HL-60 (cell line): ENCODE data around the gene BIN1.

Experiments
- DNase-seq, 2 experiments: peaks; one replicate each; pipeline ENCODE4 v3.0.0-alpha.2; 2010 to 2020; ENCODE audit warnings: low read depth in 1 of 2, low spot score in 1 of 2
- H3K27ac ChIP-seq: fragments of 250-450 bp; sonication (Bioruptor Pico); replicated peaks from 2 replicates; pipeline ENCODE4 v1.5.1; 2020; ENCODE audit warnings: mild to moderate bottlenecking, moderate library complexity
- H3K27me3 ChIP-seq: fragments of 250-450 bp; sonication (Bioruptor Pico); 2 replicates; pipeline ENCODE4 v1.5.1; 2021; ENCODE audit warnings: mild to moderate bottlenecking, moderate library complexity; ENCODE audit not compliant: insufficient read depth, poor library complexity, severe bottlenecking
- H3K4me3 ChIP-seq: replicated peaks from 2 replicates; pipeline ENCODE4 v1.5.1; 2011; ENCODE audit warnings: mild to moderate bottlenecking, control low read depth, low read length; ENCODE audit not compliant: insufficient read depth
- GABPA ChIP-seq: IDR thresholded peaks from 2 replicates; pipeline ENCODE4 v1.6.1; 2012; ENCODE audit warnings: low read depth
- POLR2AphosphoS5 ChIP-seq: IDR thresholded peaks from 2 replicates; pipeline ENCODE4 v1.6.1; 2012; ENCODE audit warnings: low read depth
- SPI1 ChIP-seq: IDR thresholded peaks from 2 replicates; pipeline ENCODE4 v1.6.1; 2012; ENCODE audit warnings: low read depth, mild to moderate bottlenecking, borderline replicate concordance
- TF ChIP-seq, protein P1 (sequence below): IDR thresholded peaks from 2 replicates; pipeline ENCODE4 v1.6.1; 2012; ENCODE audit warnings: low read depth; ENCODE audit not compliant: insufficient replicate concordance
- TF ChIP-seq, protein P2 (sequence below): IDR thresholded peaks from one replicate; pipeline ENCODE4 v1.5.1; 2011; ENCODE audit warnings: low read length, control low read depth, inconsistent platforms; ENCODE audit not compliant: insufficient read depth

BIN1 gene

DNA sequence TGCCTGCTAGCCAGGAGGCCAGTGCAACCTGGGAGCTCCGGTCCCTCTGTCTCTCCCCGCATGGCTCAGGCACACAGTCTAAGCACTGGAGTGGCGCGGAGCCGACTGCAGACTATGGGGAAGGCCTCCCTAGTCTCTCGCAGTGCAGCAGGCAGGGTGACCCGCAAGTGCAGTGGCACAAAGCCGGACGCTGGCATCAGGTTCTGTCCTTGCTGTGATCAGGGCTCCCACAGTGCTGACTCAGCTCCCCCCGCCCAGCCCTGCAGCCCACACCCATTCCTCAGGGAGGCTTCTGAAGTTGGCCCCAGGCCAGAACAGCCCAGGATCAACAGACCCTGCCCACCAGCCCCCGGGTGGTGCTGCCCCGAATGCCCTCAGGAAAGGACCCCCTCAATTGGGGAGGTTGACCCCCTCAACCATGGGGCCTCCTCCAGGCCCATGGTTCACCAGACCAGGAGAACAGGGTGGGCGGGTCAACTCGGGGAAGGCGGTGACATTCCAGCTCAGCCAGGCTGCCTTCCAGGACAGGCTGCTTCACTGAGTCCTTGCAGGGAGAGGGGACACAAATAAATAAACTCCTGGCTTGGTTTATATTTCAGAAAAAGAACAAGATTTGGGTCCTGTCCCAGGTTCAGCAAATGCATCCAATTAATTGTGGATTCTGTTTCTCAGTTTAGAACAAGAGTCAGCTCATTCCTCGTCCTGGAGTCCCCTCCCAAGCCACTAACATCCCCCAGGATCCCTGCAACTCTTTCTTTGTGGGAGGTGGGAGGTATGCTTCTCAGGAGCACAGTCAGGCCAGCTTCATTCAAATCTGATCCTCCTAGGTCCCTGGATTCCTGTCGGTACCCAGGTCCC, 12.2 kb downstream of the BIN1 start:
- TF ChIP-seq SPI1 (no peak), POLR2AphosphoS5 (no peak), GABPA (no peak)
- TF ChIP-seq, protein P1, sequence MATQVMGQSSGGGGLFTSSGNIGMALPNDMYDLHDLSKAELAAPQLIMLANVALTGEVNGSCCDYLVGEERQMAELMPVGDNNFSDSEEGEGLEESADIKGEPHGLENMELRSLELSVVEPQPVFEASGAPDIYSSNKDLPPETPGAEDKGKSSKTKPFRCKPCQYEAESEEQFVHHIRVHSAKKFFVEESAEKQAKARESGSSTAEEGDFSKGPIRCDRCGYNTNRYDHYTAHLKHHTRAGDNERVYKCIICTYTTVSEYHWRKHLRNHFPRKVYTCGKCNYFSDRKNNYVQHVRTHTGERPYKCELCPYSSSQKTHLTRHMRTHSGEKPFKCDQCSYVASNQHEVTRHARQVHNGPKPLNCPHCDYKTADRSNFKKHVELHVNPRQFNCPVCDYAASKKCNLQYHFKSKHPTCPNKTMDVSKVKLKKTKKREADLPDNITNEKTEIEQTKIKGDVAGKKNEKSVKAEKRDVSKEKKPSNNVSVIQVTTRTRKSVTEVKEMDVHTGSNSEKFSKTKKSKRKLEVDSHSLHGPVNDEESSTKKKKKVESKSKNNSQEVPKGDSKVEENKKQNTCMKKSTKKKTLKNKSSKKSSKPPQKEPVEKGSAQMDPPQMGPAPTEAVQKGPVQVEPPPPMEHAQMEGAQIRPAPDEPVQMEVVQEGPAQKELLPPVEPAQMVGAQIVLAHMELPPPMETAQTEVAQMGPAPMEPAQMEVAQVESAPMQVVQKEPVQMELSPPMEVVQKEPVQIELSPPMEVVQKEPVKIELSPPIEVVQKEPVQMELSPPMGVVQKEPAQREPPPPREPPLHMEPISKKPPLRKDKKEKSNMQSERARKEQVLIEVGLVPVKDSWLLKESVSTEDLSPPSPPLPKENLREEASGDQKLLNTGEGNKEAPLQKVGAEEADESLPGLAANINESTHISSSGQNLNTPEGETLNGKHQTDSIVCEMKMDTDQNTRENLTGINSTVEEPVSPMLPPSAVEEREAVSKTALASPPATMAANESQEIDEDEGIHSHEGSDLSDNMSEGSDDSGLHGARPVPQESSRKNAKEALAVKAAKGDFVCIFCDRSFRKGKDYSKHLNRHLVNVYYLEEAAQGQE: no peak
- TF ChIP-seq, protein P2, sequence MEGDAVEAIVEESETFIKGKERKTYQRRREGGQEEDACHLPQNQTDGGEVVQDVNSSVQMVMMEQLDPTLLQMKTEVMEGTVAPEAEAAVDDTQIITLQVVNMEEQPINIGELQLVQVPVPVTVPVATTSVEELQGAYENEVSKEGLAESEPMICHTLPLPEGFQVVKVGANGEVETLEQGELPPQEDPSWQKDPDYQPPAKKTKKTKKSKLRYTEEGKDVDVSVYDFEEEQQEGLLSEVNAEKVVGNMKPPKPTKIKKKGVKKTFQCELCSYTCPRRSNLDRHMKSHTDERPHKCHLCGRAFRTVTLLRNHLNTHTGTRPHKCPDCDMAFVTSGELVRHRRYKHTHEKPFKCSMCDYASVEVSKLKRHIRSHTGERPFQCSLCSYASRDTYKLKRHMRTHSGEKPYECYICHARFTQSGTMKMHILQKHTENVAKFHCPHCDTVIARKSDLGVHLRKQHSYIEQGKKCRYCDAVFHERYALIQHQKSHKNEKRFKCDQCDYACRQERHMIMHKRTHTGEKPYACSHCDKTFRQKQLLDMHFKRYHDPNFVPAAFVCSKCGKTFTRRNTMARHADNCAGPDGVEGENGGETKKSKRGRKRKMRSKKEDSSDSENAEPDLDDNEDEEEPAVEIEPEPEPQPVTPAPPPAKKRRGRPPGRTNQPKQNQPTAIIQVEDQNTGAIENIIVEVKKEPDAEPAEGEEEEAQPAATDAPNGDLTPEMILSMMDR: no peak
- H3K27ac ChIP-seq: no peak overlapping the region
- DNase-seq: no peak
- H3K4me3 ChIP-seq: no peak overlapping the region
- no peaks in the 10 kb centered on the region for H3K27me3 ChIP-seq

DNA sequence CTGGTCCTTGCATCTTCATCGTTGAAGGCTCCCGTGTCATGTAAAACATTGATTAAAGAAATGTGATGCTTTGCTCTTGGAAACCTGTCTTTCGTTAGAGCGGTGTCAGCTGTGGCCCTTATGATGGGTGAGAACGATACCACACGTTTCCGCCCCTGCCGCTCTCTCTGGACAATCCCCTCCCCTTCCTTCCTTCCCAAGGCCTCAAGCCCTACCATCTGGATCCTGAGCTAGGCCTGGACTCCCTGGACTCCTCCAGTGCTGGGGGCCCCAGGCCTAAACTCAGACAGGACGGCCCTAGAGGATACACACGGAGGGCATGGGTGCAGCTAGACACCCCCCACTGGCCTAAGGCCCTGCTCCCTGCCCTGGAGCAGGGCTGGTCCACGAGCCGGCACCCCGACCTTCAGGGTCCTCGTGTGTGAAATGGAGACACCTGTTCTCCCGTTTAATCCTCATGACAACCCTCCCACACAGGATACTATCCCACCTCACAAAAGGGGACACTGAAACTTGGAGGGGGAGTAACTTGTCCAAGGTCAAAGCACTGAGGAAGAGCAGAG, 13.2 kb downstream of the BIN1 start:
- H3K27ac ChIP-seq: no peak overlapping the region
- DNase-seq: no peak
- TF ChIP-seq GABPA (no peak), POLR2AphosphoS5 (no peak)
- TF ChIP-seq, protein P2: no peak
- TF ChIP-seq, protein P1: no peak
- no peaks in the 10 kb centered on the region for H3K27me3 ChIP-seq
- H3K4me3 ChIP-seq: no peak overlapping the region

DNA sequence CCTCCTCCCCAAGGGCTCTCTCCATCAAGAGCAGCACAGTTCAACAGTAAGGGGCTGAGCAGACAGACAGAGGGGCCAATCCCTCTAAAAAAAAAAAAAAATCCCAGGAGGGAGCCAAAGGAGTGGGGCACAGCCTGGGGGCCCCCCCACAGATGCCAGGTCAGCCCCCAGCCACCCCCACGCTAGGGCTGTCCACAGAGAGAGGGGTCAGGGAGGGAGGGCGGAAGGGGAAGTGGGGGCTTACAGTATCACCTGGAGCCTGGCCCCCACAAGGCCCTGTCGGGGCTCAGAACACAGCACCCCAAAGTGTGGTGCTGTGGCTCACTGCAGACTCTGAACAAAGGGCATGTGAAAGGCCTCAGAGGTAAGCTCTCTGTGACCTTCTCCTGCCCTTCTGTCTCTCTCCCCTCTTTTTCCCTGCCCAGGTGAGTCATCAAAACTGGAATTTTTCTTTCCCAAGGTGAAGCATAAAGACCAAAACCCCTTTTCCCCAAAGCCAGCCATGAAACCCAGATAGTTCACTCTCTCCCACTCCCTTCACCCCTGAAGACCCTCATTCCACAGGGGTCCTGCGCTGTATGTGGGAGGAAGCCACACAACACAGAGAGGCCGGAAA, 13.9 kb downstream of the BIN1 start:
- Histone ChIP-seq H3K4me3 (no peak overlapping the region), H3K27me3 (no peaks in the 10 kb centered on the region), H3K27ac (no peak overlapping the region)
- no peak for TF ChIP-seq GABPA
- no peak for DNase-seq

DNA sequence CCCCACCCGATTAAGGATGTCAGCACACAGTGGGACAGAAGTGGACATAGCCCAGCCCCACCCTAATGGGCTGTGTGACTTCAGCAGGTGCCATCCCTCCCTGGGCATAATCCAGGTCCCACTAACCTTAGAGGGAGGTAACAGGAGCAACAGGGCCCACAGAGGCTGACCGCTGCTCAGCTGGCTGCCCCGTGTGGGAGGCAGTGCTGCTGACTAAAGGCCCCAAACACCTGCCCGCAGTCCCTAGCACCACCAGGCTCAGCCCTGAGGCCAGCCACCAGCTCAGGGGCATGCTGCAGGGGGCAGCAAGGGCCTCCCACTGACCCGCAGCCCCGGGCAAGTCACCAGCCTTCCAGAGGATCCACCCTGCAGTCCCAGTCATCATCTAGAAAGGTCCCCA, 14.6 kb downstream of the BIN1 start:
- no peak overlapping the region for H3K4me3 ChIP-seq
- DNase-seq: no peak
- H3K27me3 ChIP-seq: no peaks in the 10 kb centered on the region
- H3K27ac ChIP-seq: no peak overlapping the region
- TF ChIP-seq, protein P2: no peak
- no peak for TF ChIP-seq GABPA
- TF ChIP-seq, protein P1: no peak
- no peak for TF ChIP-seq SPI1
- TF ChIP-seq POLR2AphosphoS5: no peak
